ENCODE measurements around the gene ITFG1.

DNA sequence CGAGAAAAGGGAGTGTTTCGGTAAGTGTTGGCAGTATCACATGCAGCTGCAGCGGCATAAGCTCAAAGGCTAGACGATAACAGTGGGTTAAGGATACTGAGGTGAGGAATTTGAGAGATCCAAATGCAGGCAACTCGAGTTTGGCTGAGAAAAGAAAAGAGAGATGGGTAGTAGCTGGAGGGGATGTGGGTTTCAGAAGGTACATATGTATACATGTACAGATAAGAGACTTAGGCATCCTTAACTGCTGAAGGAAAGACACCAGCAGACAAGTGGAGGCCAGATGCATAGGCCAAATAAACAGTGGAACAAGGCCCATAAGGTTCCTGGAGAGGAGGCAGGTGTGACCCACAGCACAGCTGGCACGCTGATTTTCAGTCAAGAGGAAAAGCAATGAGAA is 230.6 kb downstream of the ITFG1 start:
- TF ChIP-seq, protein P1, sequence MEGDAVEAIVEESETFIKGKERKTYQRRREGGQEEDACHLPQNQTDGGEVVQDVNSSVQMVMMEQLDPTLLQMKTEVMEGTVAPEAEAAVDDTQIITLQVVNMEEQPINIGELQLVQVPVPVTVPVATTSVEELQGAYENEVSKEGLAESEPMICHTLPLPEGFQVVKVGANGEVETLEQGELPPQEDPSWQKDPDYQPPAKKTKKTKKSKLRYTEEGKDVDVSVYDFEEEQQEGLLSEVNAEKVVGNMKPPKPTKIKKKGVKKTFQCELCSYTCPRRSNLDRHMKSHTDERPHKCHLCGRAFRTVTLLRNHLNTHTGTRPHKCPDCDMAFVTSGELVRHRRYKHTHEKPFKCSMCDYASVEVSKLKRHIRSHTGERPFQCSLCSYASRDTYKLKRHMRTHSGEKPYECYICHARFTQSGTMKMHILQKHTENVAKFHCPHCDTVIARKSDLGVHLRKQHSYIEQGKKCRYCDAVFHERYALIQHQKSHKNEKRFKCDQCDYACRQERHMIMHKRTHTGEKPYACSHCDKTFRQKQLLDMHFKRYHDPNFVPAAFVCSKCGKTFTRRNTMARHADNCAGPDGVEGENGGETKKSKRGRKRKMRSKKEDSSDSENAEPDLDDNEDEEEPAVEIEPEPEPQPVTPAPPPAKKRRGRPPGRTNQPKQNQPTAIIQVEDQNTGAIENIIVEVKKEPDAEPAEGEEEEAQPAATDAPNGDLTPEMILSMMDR (conservative IDR thresholded peaks at IDR 0.05; ENCODE audit: low read depth, low read length) = no peak
- TF ChIP-seq EZH2 (IDR thresholded peaks at IDR 0.05; ENCODE audit: low read length, unreplicated experiment) = no peak

All from PC-3 (cell line).